Calu3 (cell line): ENCODE data around the gene BRSK2. TPM values are rescaled to one million over a fixed set of nuclear protein-coding genes. Genes with fewer than 3 reads are reported as not detected.

Experiments used
- BruUV-seq: library from RNA; stranded (reverse); fragments of 400-500 nt; replicated peaks from 2 replicates; lab custom pipeline; 2021; lab: Mats Ljungman, UMichigan
- CTCF ChIA-PET: fragments of 300-600 bp; sonication (Branson Sonifier 250); formaldehyde crosslinking; loops from one replicate; lab custom pipeline; 2022; ENCODE audit warnings: antibody characterized with exemption; lab: Charles Lee
- DNase-seq: peaks from one replicate; pipeline ENCODE4 v3.0.0; 2022
- H3K27ac Mint-ChIP-seq: one replicate; pipeline ENCODE4 v1.8.0; 2022; ENCODE audit warnings: mixed read lengths; ENCODE audit not compliant: unreplicated experiment
- H3K27me3 Mint-ChIP-seq: one replicate; pipeline ENCODE4 v1.8.0; 2022; ENCODE audit warnings: mixed read lengths; ENCODE audit not compliant: unreplicated experiment
- H3K36me3 Mint-ChIP-seq: one replicate; pipeline ENCODE4 v1.8.0; 2022; ENCODE audit warnings: mild to moderate bottlenecking, moderate library complexity, mixed read lengths; ENCODE audit not compliant: insufficient read depth, unreplicated experiment
- H3K4me1 Mint-ChIP-seq: one replicate; pipeline ENCODE4 v1.8.0; 2022; ENCODE audit warnings: mild to moderate bottlenecking, low read depth, mixed read lengths; ENCODE audit not compliant: unreplicated experiment
- H3K4me3 Mint-ChIP-seq: one replicate; pipeline ENCODE4 v1.8.0; 2022; ENCODE audit warnings: mild to moderate bottlenecking, low read depth, moderate library complexity, mixed read lengths; ENCODE audit not compliant: unreplicated experiment
- H3K9me3 Mint-ChIP-seq: one replicate; pipeline ENCODE4 v1.8.0; 2022; ENCODE audit warnings: low read depth, mixed read lengths; ENCODE audit not compliant: unreplicated experiment
- CTCF ChIP-seq: fragments of 200-600 bp; IDR thresholded peaks from one replicate; pipeline ENCODE4 v1.8.0; 2022; ENCODE audit warnings: antibody characterized with exemption; ENCODE audit not compliant: unreplicated experiment
- intact Hi-C: fragments of 100-400 bp; cut with micrococcal nuclease; formaldehyde crosslinking; loops from one replicate; pipeline ENCODE4 v1.10.0; 2022; ENCODE audit not compliant: unreplicated experiment
- total RNA-seq: library from RNA; stranded (reverse); gene quantifications from 2 replicates; pipeline ENCODE4 v1.2.3, GENCODE V29; 2022

The BRSK2 gene
- total RNA-seq, 1 experiment from 2014 or later: 2.6 TPM

GRCh38 chr11:1505480-1505879 lies 115.7 kb downstream of the BRSK2 start:
- peaks cover 5% of the 10 kb centered on the region for H3K9me3 Mint-ChIP-seq
- CTCF ChIA-PET: no interaction called here
- intact Hi-C loops: no loop called here

GRCh38 chr11:1506981-1507380 lies 117.2 kb downstream of the BRSK2 start:
- no peak overlapping the region for H3K27ac Mint-ChIP-seq

More at GRCh38 chr11:1505480-1505879, 115.7 kb downstream of the BRSK2 start:
- no peaks in the 10 kb centered on the region for H3K36me3 Mint-ChIP-seq
- DNase-seq: no peak
- no peaks in the 10 kb centered on the region for H3K4me1 Mint-ChIP-seq
- no peak for TF ChIP-seq CTCF
- no peak overlapping the region for H3K4me3 Mint-ChIP-seq
- no TSS peak for BruUV-seq
- no peaks in the 10 kb centered on the region for H3K27me3 Mint-ChIP-seq
- H3K27ac Mint-ChIP-seq: no peak overlapping the region

GRCh38 chr11:1507381-1508140 lies 117.8 kb downstream of the BRSK2 start:
- DNase-seq: no peak
- H3K4me3 Mint-ChIP-seq: no peak overlapping the region
- H3K9me3 Mint-ChIP-seq: no peaks in the 10 kb centered on the region
- H3K27me3 Mint-ChIP-seq: no peaks in the 10 kb centered on the region
- intact Hi-C loops: no loop called here
- no peak overlapping the region for H3K27ac Mint-ChIP-seq
- no peak for TF ChIP-seq CTCF
- CTCF ChIA-PET: no interaction called here
- no peaks in the 10 kb centered on the region for H3K4me1 Mint-ChIP-seq
- no TSS peak for BruUV-seq
- no peaks in the 10 kb centered on the region for H3K36me3 Mint-ChIP-seq

More at GRCh38 chr11:1506981-1507380, 117.2 kb downstream of the BRSK2 start:
- intact Hi-C loops: no loop called here
- Mint-ChIP-seq H3K4me3 (no peak overlapping the region), H3K4me1 (no peaks in the 10 kb centered on the region), H3K9me3 (no peaks in the 10 kb centered on the region), H3K27me3 (no peaks in the 10 kb centered on the region), H3K36me3 (no peaks in the 10 kb centered on the region)
- no peak for TF ChIP-seq CTCF
- CTCF ChIA-PET: no interaction called here
- DNase-seq: no peak
- BruUV-seq: no TSS peak

- CTCF ChIA-PET: no interaction called here
- H3K4me1 Mint-ChIP-seq: no peaks in the 10 kb centered on the region
- no peaks in the 10 kb centered on the region for H3K36me3 Mint-ChIP-seq
- TF ChIP-seq CTCF: no peak
- no TSS peak for BruUV-seq
- H3K4me3 Mint-ChIP-seq: no peak overlapping the region
- H3K27me3 Mint-ChIP-seq: no peaks in the 10 kb centered on the region
- intact Hi-C loops: no loop called here
- no peak for DNase-seq
- H3K9me3 Mint-ChIP-seq: no peaks in the 10 kb centered on the region
- H3K27ac Mint-ChIP-seq: no peak overlapping the region
These were observed 118.8 kb downstream of the BRSK2 start for GRCh38 chr11:1508491-1508891.
